Neuronal stem cell (in vitro differentiated cells): Measurements from ENCODE around the gene DGCR6L.

Experiments
- DNase-seq: peaks from one replicate; pipeline ENCODE4 v3.0.0-alpha.2; 2013; ENCODE audit warnings: low spot score
- H2AFZ ChIP-seq: one replicate; pipeline ENCODE4 v1.6.1; 2013; ENCODE audit warnings: mild to moderate bottlenecking, low read length, inconsistent platforms
- H2AK5ac ChIP-seq: 2 replicates; pipeline ENCODE4 v1.6.1; 2013; ENCODE audit warnings: low read depth, mild to moderate bottlenecking, inconsistent platforms, low read length, moderate library complexity, mixed read lengths
- H2BK120ac ChIP-seq: 2 replicates; pipeline ENCODE4 v1.6.1; 2013; ENCODE audit warnings: low read depth, mild to moderate bottlenecking, inconsistent platforms, low read length, moderate library complexity, mixed read lengths
- H2BK12ac ChIP-seq: one replicate; pipeline ENCODE4 v1.6.1; 2013; ENCODE audit warnings: low read length, inconsistent platforms
- H2BK15ac ChIP-seq: 2 replicates; pipeline ENCODE4 v1.6.1; 2013; ENCODE audit warnings: mild to moderate bottlenecking, low read length, inconsistent platforms, mixed read lengths
- H2BK5ac ChIP-seq: one replicate; pipeline ENCODE4 v1.6.1; 2013; ENCODE audit warnings: inconsistent platforms, mild to moderate bottlenecking, low read length, moderate library complexity
- H3K14ac ChIP-seq: one replicate; pipeline ENCODE4 v1.6.1; 2013; ENCODE audit warnings: low read length, inconsistent platforms
- H3K18ac ChIP-seq: 2 replicates; pipeline ENCODE4 v1.6.1; 2013; ENCODE audit warnings: low read length, inconsistent platforms
- H3K23ac ChIP-seq: 2 replicates; pipeline ENCODE4 v1.6.1; 2013; ENCODE audit warnings: low read depth, mild to moderate bottlenecking, mixed read lengths, low read length, inconsistent platforms; ENCODE audit not compliant: poor library complexity
- H3K27ac ChIP-seq: replicated peaks from 3 replicates; pipeline ENCODE4 v1.5.1; 2013; ENCODE audit warnings: low read length, inconsistent platforms
- H3K27me3 ChIP-seq, 3 experiments: 2 replicates each; pipeline ENCODE4 v1.6.1; 2013; ENCODE audit warnings: low read length in 3 of 3, mild to moderate bottlenecking in 2 of 3, inconsistent platforms in 1 of 3, low read depth in 1 of 3, mixed read lengths in 1 of 3, moderate library complexity in 1 of 3; ENCODE audit not compliant: control insufficient read depth in 3 of 3, insufficient read depth in 3 of 3
- H3K36me3 ChIP-seq, 2 donors: replicated peaks in 1 of 2; 2 replicates each; pipeline ENCODE4 v1.6.1; 2013; ENCODE audit warnings: low read length in 2 of 2; ENCODE audit not compliant: control insufficient read depth in 2 of 2, insufficient read depth in 2 of 2
- H3K4ac ChIP-seq: 2 replicates; pipeline ENCODE4 v1.6.1; 2013; ENCODE audit warnings: inconsistent platforms, mild to moderate bottlenecking, low read length, moderate library complexity
- H3K4me1 ChIP-seq, 2 donors: 1 replicate in 1 of 2; 2 replicates in 1 of 2; pipeline ENCODE4 v1.6.1; 2013; ENCODE audit warnings: low read length in 2 of 2, low read depth in 1 of 2; ENCODE audit not compliant: control insufficient read depth in 2 of 2, insufficient read depth in 1 of 2
- H3K4me2 ChIP-seq: one replicate; pipeline ENCODE4 v1.6.1; 2013; ENCODE audit warnings: mild to moderate bottlenecking, low read length, inconsistent platforms; ENCODE audit not compliant: insufficient read depth, poor library complexity, severe bottlenecking
- H3K4me3 ChIP-seq, 2 donors: 2 replicates each; pipeline ENCODE4 v1.5.1; 2013; ENCODE audit warnings: low read length in 2 of 2, mild to moderate bottlenecking in 2 of 2, inconsistent platforms in 1 of 2, moderate library complexity in 1 of 2
- H3K79me1 ChIP-seq: one replicate; pipeline ENCODE4 v1.6.1; 2013; ENCODE audit warnings: low read depth, mild to moderate bottlenecking, inconsistent platforms, low read length, moderate library complexity
- H3K9ac ChIP-seq: one replicate; pipeline ENCODE4 v1.6.1; 2013; ENCODE audit warnings: mild to moderate bottlenecking, low read depth, low read length, inconsistent platforms; ENCODE audit not compliant: poor library complexity
- H3K9me3 ChIP-seq, 2 donors: replicated peaks in 1 of 2; 2 replicates each; pipeline versions ENCODE3 to v1.6.1; 2013; ENCODE audit warnings: low read length in 2 of 2, mild to moderate bottlenecking in 2 of 2, inconsistent platforms in 1 of 2, low read depth in 1 of 2, mixed read lengths in 1 of 2, moderate library complexity in 1 of 2; ENCODE audit not compliant: control insufficient read depth in 2 of 2, insufficient read depth in 1 of 2
- H4K8ac ChIP-seq: one replicate; pipeline ENCODE4 v1.6.1; 2013; ENCODE audit warnings: low read depth, mild to moderate bottlenecking, inconsistent platforms, low read length, moderate library complexity
- H4K91ac ChIP-seq: one replicate; pipeline ENCODE4 v1.6.1; 2013; ENCODE audit warnings: low read length, low read depth, mild to moderate bottlenecking, inconsistent platforms; ENCODE audit not compliant: poor library complexity
- WGBS, 2 donors: extraction: QIAGEN DNeasy Blood & Tissue Kit; methylation state at CpG; one replicate each; pipeline ENCODE4 v1.1.7; 2013; ENCODE audit warnings: missing lambda C conversion rate in 2 of 2, mixed read lengths in 1 of 2; ENCODE audit not compliant: insufficient read length in 2 of 2, insufficient replicate concordance in 1 of 2; ENCODE audit errors: extremely low coverage in 2 of 2; 5-methylcytosine and 5-hydroxymethylcytosine counted together

Gene DGCR6L

DNA sequence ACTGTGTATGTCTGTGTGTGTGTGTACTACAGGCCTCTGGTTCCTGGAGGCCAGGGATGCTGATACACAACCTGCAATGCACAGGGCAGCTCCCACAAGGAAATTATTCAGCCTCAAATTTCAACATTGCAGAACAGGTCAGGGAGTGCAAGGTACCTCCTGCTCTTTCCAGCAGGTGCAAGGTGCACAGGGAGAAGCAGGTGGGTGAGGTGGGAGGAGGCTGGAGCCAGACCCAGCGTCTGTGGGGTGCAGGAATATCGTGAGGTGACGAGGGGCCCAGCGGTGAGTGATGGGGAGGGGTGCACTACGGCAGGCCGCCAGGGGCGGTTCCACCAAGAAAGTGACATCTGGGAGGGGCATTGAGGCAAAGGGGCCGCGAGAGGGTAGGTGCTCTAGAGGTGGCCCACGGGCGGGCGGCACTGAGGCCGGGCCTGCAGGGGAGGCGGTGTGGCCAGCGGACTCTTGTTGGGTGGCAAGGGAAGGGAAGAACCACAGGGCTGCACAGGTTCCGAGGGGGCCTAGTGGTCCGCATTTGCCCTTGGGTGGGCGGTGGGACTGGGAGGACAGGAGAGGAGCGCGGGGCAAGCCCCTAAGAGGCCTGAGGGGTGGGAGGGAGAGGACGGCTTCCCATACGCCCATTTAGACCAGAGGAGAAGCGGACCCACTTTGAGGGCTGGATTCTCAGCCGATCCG lies 21.6 kb downstream of the DGCR6L start:
- Histone ChIP-seq H2BK5ac (peak overlapping the region; percentile 84), H3K36me3 (no peaks in the 10 kb centered on the region), H2AK5ac (peak overlapping the region; percentile 78), H3K79me1 (peaks cover 2% of the 10 kb centered on the region), H2BK120ac (no peak overlapping the region), H2BK12ac (no peak overlapping the region), H2BK15ac (peak overlapping the region; percentile 70), H2AFZ (peak overlapping the region; percentile 92), H3K14ac (no peak overlapping the region), H3K4ac (no peak overlapping the region), H4K8ac (no peak overlapping the region), H3K18ac (peak overlapping the region; percentile 89), H3K9ac (peak overlapping the region; percentile 86), H3K4me1 (peaks cover 2 to 5% of the 10 kb centered on the region in 2 donors), H3K4me2 (peak overlapping the region; percentile 99), H3K27me3 (peaks cover 0 to 67% (median 39%) of the 10 kb centered on the region in 3 experiments), H3K4me3 (peak overlapping the region in 1 of 2 donors; percentile 76), H3K23ac (peak overlapping the region; percentile 87), H4K91ac (no peak overlapping the region), H3K9me3 (no peaks in the 10 kb centered on the region), H3K27ac (no peak overlapping the region)
- DNase-seq = no peak
- no CpG with 5 or more reads among the region's 25 CpGs for WGBS, 2 donors

- Histone ChIP-seq H3K27ac (no peak overlapping the region), H3K27me3 (peaks cover 0 to 69% (median 39%) of the 10 kb centered on the region in 3 experiments)
Measured at GRCh38 chr22:20297414-20298109, 22.3 kb downstream of the DGCR6L start.

DNA sequence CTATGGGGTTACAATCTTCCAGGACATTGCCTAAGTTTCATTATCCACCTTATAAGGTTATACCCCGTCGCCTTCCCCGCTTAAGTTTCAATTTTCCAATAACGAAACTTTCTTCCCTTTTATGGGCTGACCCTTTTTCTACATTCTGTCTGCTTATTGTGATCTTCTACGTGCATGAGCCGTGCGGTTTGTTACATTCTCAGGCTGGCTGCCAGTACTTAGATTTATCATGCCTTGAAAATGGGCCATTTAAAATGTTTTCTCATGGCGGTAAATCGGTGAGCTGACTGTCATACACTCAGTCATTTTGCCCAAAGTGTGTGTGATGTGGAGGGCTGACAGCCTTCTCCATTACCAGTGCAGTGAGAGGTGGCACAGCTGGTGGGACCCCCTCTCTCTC lies 23.3 kb downstream of the DGCR6L start:
- Histone ChIP-seq H2AK5ac (no peak overlapping the region), H4K91ac (no peak overlapping the region), H3K9ac (no peak overlapping the region), H3K36me3 (no peaks in the 10 kb centered on the region), H2BK12ac (no peak overlapping the region), H3K4me3 (peak overlapping the region in 1 of 2 donors; percentile 46), H3K4me2 (no peak overlapping the region), H2BK15ac (no peak overlapping the region), H3K27me3 (peaks cover 0 to 69% (median 37%) of the 10 kb centered on the region in 3 experiments), H3K18ac (no peak overlapping the region), H3K27ac (no peak overlapping the region), H2BK5ac (no peak overlapping the region), H3K79me1 (no peaks in the 10 kb centered on the region), H4K8ac (no peak overlapping the region), H2AFZ (no peak overlapping the region), H3K4ac (no peak overlapping the region), H2BK120ac (no peak overlapping the region), H3K14ac (no peak overlapping the region), H3K9me3 (no peaks in the 10 kb centered on the region), H3K23ac (no peak overlapping the region), H3K4me1 (peaks cover 2 to 7% of the 10 kb centered on the region in 2 donors)
- no CpG with 5 or more reads among the region's 9 CpGs for WGBS, 2 donors
- no peak for DNase-seq

More at GRCh38 chr22:20297414-20298109, 22.3 kb downstream of the DGCR6L start:
- Histone ChIP-seq H3K4ac (no peak overlapping the region), H2AFZ (no peak overlapping the region), H4K91ac (no peak overlapping the region), H3K14ac (no peak overlapping the region), H3K4me1 (peaks cover 2 to 5% of the 10 kb centered on the region in 2 donors), H3K4me3 (no peak overlapping the region), H3K9ac (peak overlapping the region; percentile 22), H3K23ac (peak overlapping the region; percentile 38), H2BK5ac (peak overlapping the region; percentile 84), H2AK5ac (peak overlapping the region; percentile 33), H3K9me3 (no peaks in the 10 kb centered on the region), H3K4me2 (no peak overlapping the region), H3K36me3 (no peaks in the 10 kb centered on the region), H3K79me1 (no peaks in the 10 kb centered on the region), H2BK120ac (no peak overlapping the region), H2BK15ac (no peak overlapping the region), H2BK12ac (no peak overlapping the region), H3K18ac (peak overlapping the region; percentile 32), H4K8ac (no peak overlapping the region)
- no CpG with 5 or more reads among the region's 9 CpGs for WGBS, 2 donors
- no peak for DNase-seq
